IgD-negative memory B cell (primary cell): ENCODE data around the gene INPP5E. TPM values are rescaled to one million over a fixed set of nuclear protein-coding genes. Genes with fewer than 3 reads are reported as not detected.
A peak's percentile ranks its signal among the peaks of the same experiment; 100 is the strongest.

ENCODE experiments used
- H3K27ac Mint-ChIP-seq, 3 donors: one replicate each; pipeline ENCODE4 v1.8.0; 2020 to 2022; ENCODE audit warnings: mild to moderate bottlenecking in 3 of 3, mixed read lengths in 3 of 3, moderate library complexity in 1 of 3
- H3K27me3 Mint-ChIP-seq: one replicate; pipeline ENCODE4 v1.8.0; 2021; ENCODE audit warnings: mixed read lengths
- H3K36me3 Mint-ChIP-seq: one replicate; pipeline ENCODE4 v1.8.0; 2020; ENCODE audit warnings: mild to moderate bottlenecking, mixed read lengths
- H3K4me1 Mint-ChIP-seq, 3 donors: one replicate each; pipeline ENCODE4 v1.8.0; 2020 to 2022; ENCODE audit warnings: mixed read lengths in 3 of 3, mild to moderate bottlenecking in 1 of 3
- H3K4me3 Mint-ChIP-seq, 4 donors: one replicate each; pipeline ENCODE4 v1.8.0; 2020 to 2022; ENCODE audit warnings: mild to moderate bottlenecking in 4 of 4, mixed read lengths in 4 of 4, moderate library complexity in 3 of 4
- H3K9me3 Mint-ChIP-seq, 3 donors: one replicate each; pipeline ENCODE4 v1.8.0; 2020 to 2021; ENCODE audit warnings: mixed read lengths in 3 of 3, mild to moderate bottlenecking in 1 of 3
- polyA plus RNA-seq: library from polyadenylated mRNA; unstranded; fragments of 300-500 nt; fragmentation: Illumina TruSeq; gene quantifications from one replicate; pipeline ENCODE4 v1.2.3, GENCODE V29; 2021

INPP5E gene
- polyA plus RNA-seq, 1 donor from 2014 or later, result 6.9 TPM

GRCh38 chr9:136399176-136400037 lies 40.2 kb downstream of the INPP5E start:
- no peaks in the 10 kb centered on the region for H3K27me3 Mint-ChIP-seq
- peak overlapping the region in 2 of 3 donors; percentile 71 to 92 for H3K27ac Mint-ChIP-seq
- H3K9me3 Mint-ChIP-seq, result no peaks in the 10 kb centered on the region
- H3K4me1 Mint-ChIP-seq, result peaks cover 17 to 25% (median 19%) of the 10 kb centered on the region in 3 donors
- H3K36me3 Mint-ChIP-seq, result peaks cover 3% of the 10 kb centered on the region
- H3K4me3 Mint-ChIP-seq, result peak overlapping the region; percentile 82 to 92 (median 90)

- H3K36me3 Mint-ChIP-seq, result peaks cover 3% of the 10 kb centered on the region
- no peaks in the 10 kb centered on the region for H3K9me3 Mint-ChIP-seq
Observed at GRCh38 chr9:136398286-136398685, 41.4 kb downstream of the INPP5E start.

GRCh38 chr9:136397643-136398042 lies 42.0 kb downstream of the INPP5E start:
- no peak overlapping the region for H3K4me3 Mint-ChIP-seq
- H3K27ac Mint-ChIP-seq, result peak overlapping the region in 1 of 3 donors; percentile 25
- no peaks in the 10 kb centered on the region for H3K9me3 Mint-ChIP-seq
- H3K36me3 Mint-ChIP-seq, result peaks cover 3% of the 10 kb centered on the region
- peaks cover 8 to 14% (median 8%) of the 10 kb centered on the region in 3 donors for H3K4me1 Mint-ChIP-seq
- H3K27me3 Mint-ChIP-seq, result no peaks in the 10 kb centered on the region

More at GRCh38 chr9:136398286-136398685, 41.4 kb downstream of the INPP5E start:
- H3K4me3 Mint-ChIP-seq, result peak overlapping the region in 3 of 4 donors; percentile 16 to 92 (median 89)
- H3K27me3 Mint-ChIP-seq, result no peaks in the 10 kb centered on the region
- peaks cover 8 to 15% (median 8%) of the 10 kb centered on the region in 3 donors for H3K4me1 Mint-ChIP-seq
- no peak overlapping the region for H3K27ac Mint-ChIP-seq

GRCh38 chr9:136396219-136396515 lies 43.5 kb downstream of the INPP5E start:
- H3K9me3 Mint-ChIP-seq, result no peaks in the 10 kb centered on the region
- H3K4me3 Mint-ChIP-seq, result peak overlapping the region in 1 of 4 donors; percentile 26
- no peaks in the 10 kb centered on the region for H3K27me3 Mint-ChIP-seq
- peaks cover 2% of the 10 kb centered on the region for H3K36me3 Mint-ChIP-seq
- no peak overlapping the region for H3K27ac Mint-ChIP-seq
- H3K4me1 Mint-ChIP-seq, result peaks cover 5 to 12% (median 8%) of the 10 kb centered on the region in 3 donors

GRCh38 chr9:136395345-136396218 lies 44.1 kb downstream of the INPP5E start:
- H3K4me3 Mint-ChIP-seq, result peak overlapping the region in 2 of 4 donors; percentile 26 to 27
- H3K36me3 Mint-ChIP-seq, result peaks cover 3% of the 10 kb centered on the region
- H3K4me1 Mint-ChIP-seq, result peaks cover 5 to 12% (median 8%) of the 10 kb centered on the region in 3 donors
- H3K27me3 Mint-ChIP-seq, result no peaks in the 10 kb centered on the region
- no peaks in the 10 kb centered on the region for H3K9me3 Mint-ChIP-seq
- no peak overlapping the region for H3K27ac Mint-ChIP-seq

- Mint-ChIP-seq H3K27me3 (no peaks in the 10 kb centered on the region), H3K9me3 (no peaks in the 10 kb centered on the region), H3K4me3 (no peak overlapping the region), H3K4me1 (peaks cover 5 to 12% (median 8%) of the 10 kb centered on the region in 3 donors), H3K36me3 (peaks cover 3% of the 10 kb centered on the region), H3K27ac (no peak overlapping the region)
Observed at GRCh38 chr9:136395020-136395340, 44.7 kb downstream of the INPP5E start.

- H3K4me1 Mint-ChIP-seq, result peaks cover 5 to 12% (median 8%) of the 10 kb centered on the region in 3 donors
- no peaks in the 10 kb centered on the region for H3K9me3 Mint-ChIP-seq
- H3K27me3 Mint-ChIP-seq, result no peaks in the 10 kb centered on the region
- peaks cover 3% of the 10 kb centered on the region for H3K36me3 Mint-ChIP-seq
- no peak overlapping the region for H3K27ac Mint-ChIP-seq
- no peak overlapping the region for H3K4me3 Mint-ChIP-seq
Observed at GRCh38 chr9:136394312-136395019, 45.2 kb downstream of the INPP5E start.

GRCh38 chr9:136393531-136393930 lies 46.1 kb downstream of the INPP5E start:
- Mint-ChIP-seq H3K9me3 (no peaks in the 10 kb centered on the region), H3K4me3 (no peak overlapping the region), H3K36me3 (peaks cover 3% of the 10 kb centered on the region), H3K4me1 (peaks cover 0 to 4% (median 0%) of the 10 kb centered on the region in 3 donors), H3K27ac (no peak overlapping the region), H3K27me3 (no peaks in the 10 kb centered on the region)

GRCh38 chr9:136392538-136393449 lies 46.9 kb downstream of the INPP5E start:
- Mint-ChIP-seq H3K4me3 (no peak overlapping the region), H3K4me1 (no peaks in the 10 kb centered on the region), H3K27ac (no peak overlapping the region), H3K9me3 (no peaks in the 10 kb centered on the region), H3K36me3 (peaks cover 3% of the 10 kb centered on the region), H3K27me3 (no peaks in the 10 kb centered on the region)

GRCh38 chr9:136391737-136392537 lies 47.7 kb downstream of the INPP5E start:
- no peaks in the 10 kb centered on the region for H3K9me3 Mint-ChIP-seq
- H3K36me3 Mint-ChIP-seq, result peaks cover 3% of the 10 kb centered on the region
- H3K4me1 Mint-ChIP-seq, result no peaks in the 10 kb centered on the region
- H3K4me3 Mint-ChIP-seq, result peak overlapping the region in 2 of 4 donors; percentile 39 to 41
- no peaks in the 10 kb centered on the region for H3K27me3 Mint-ChIP-seq
- H3K27ac Mint-ChIP-seq, result peak overlapping the region in 2 of 3 donors; percentile 10 to 51

- Mint-ChIP-seq H3K36me3 (peaks cover 11% of the 10 kb centered on the region), H3K27ac (peak overlapping the region in 1 of 3 donors; percentile 87), H3K27me3 (no peaks in the 10 kb centered on the region), H3K4me1 (peaks cover 0 to 1% (median 0%) of the 10 kb centered on the region in 3 donors), H3K4me3 (no peak overlapping the region), H3K9me3 (no peaks in the 10 kb centered on the region)
Observed at GRCh38 chr9:136389396-136389795, 50.2 kb downstream of the INPP5E start.

GRCh38 chr9:136387217-136387616 lies 52.4 kb downstream of the INPP5E start:
- Mint-ChIP-seq H3K4me1 (peaks cover 0 to 1% (median 0%) of the 10 kb centered on the region in 3 donors), H3K9me3 (no peaks in the 10 kb centered on the region), H3K36me3 (peaks cover 11% of the 10 kb centered on the region), H3K27me3 (no peaks in the 10 kb centered on the region), H3K4me3 (no peak overlapping the region), H3K27ac (no peak overlapping the region)

- Mint-ChIP-seq H3K27ac (no peak overlapping the region), H3K27me3 (no peaks in the 10 kb centered on the region), H3K4me1 (peaks cover 0 to 1% (median 0%) of the 10 kb centered on the region in 3 donors), H3K9me3 (no peaks in the 10 kb centered on the region), H3K36me3 (peaks cover 8% of the 10 kb centered on the region), H3K4me3 (no peak overlapping the region)
Observed at GRCh38 chr9:136386018-136386417, 53.6 kb downstream of the INPP5E start.
